Liver (tissue), 9 donors: ENCODE measurements around the gene KDM6A. TPM values are rescaled to one million over a fixed set of nuclear protein-coding genes. Genes with fewer than 3 reads are reported as not detected.

ENCODE experiments used
- DNase-seq: peaks from one replicate; pipeline ENCODE4 v3.0.0-alpha.2; 2017; ENCODE audit warnings: low spot score
- H3K27ac ChIP-seq, 2 donors: one replicate each; pipeline ENCODE4 v1.7.0; 2013; ENCODE audit warnings: inconsistent platforms in 2 of 2, low read length in 2 of 2, control low read depth in 1 of 2, low read depth in 1 of 2, mild to moderate bottlenecking in 1 of 2
- H3K27me3 ChIP-seq, 4 donors: one replicate each; pipeline versions ENCODE4 v1.6.1 to v1.7.0; 2013; ENCODE audit warnings: low read length in 3 of 4, inconsistent platforms in 1 of 4, mild to moderate bottlenecking in 1 of 4, moderate library complexity in 1 of 4; ENCODE audit not compliant: control insufficient read depth in 4 of 4, insufficient read depth in 4 of 4
- H3K36me3 ChIP-seq, 4 donors: one replicate each; pipeline versions ENCODE4 v1.6.1 to v1.7.0; 2013; ENCODE audit warnings: low read length in 3 of 4, mild to moderate bottlenecking in 3 of 4, low read depth in 1 of 4, moderate library complexity in 1 of 4; ENCODE audit not compliant: control insufficient read depth in 4 of 4, insufficient read depth in 3 of 4
- H3K4me1 ChIP-seq, 4 donors: one replicate each; pipeline versions ENCODE4 v1.6.1 to v1.7.0; 2013; ENCODE audit warnings: low read length in 3 of 4, mild to moderate bottlenecking in 3 of 4, moderate library complexity in 1 of 4; ENCODE audit not compliant: control insufficient read depth in 4 of 4, insufficient read depth in 4 of 4
- H3K4me3 ChIP-seq, 3 donors: one replicate each; pipeline versions ENCODE4 v1.6.1 to v1.7.0; 2013; ENCODE audit warnings: low read length in 3 of 3, control low read depth in 1 of 3, low read depth in 1 of 3, mild to moderate bottlenecking in 1 of 3
- H3K9ac ChIP-seq, 2 donors: one replicate each; pipeline ENCODE4 v1.7.0; 2013; ENCODE audit warnings: low read length in 2 of 2, mild to moderate bottlenecking in 2 of 2, moderate library complexity in 2 of 2, control low read depth in 1 of 2, low read depth in 1 of 2
- H3K9me3 ChIP-seq, 4 donors: one replicate each; pipeline versions ENCODE4 v1.6.1 to v1.7.0; 2013; ENCODE audit warnings: low read length in 3 of 4; ENCODE audit not compliant: control insufficient read depth in 4 of 4
- EGR1 ChIP-seq, 2 donors: IDR thresholded peaks; 2 replicates each; pipeline ENCODE4 v1.6.1; 2016 to 2018; ENCODE audit warnings: antibody characterized with exemption in 2 of 2, low read depth in 2 of 2
- FOXA1 ChIP-seq: IDR thresholded peaks from 2 replicates; pipeline ENCODE4 v1.6.1; 2016; ENCODE audit warnings: antibody characterized with exemption
- FOXA2 ChIP-seq: IDR thresholded peaks from 2 replicates; pipeline ENCODE4 v1.6.1; 2016; ENCODE audit warnings: antibody characterized with exemption
- GABPA ChIP-seq, 2 donors: IDR thresholded peaks in 1 of 2; conservative IDR thresholded peaks in 1 of 2; 2 replicates each; pipeline ENCODE4 v1.6.1; 2016; ENCODE audit warnings: antibody characterized with exemption in 2 of 2, mild to moderate bottlenecking in 1 of 2, moderate library complexity in 1 of 2
- HNF4G ChIP-seq: IDR thresholded peaks from 2 replicates; pipeline ENCODE4 v1.6.1; 2016; ENCODE audit warnings: antibody characterized with exemption
- JUND ChIP-seq, 2 donors: IDR thresholded peaks; 2 replicates each; pipeline ENCODE4 v1.6.1; 2016; ENCODE audit warnings: antibody characterized with exemption in 2 of 2
- MAX ChIP-seq: IDR thresholded peaks from 2 replicates; pipeline ENCODE4 v1.6.1; 2016; ENCODE audit warnings: antibody characterized with exemption
- NR2F2 ChIP-seq: IDR thresholded peaks from 2 replicates; pipeline ENCODE4 v1.6.1; 2016; ENCODE audit warnings: antibody characterized with exemption
- RAD21 ChIP-seq, 2 donors: IDR thresholded peaks; 2 replicates each; pipeline ENCODE4 v1.6.1; 2016; ENCODE audit warnings: antibody characterized with exemption in 2 of 2, mild to moderate bottlenecking in 2 of 2
- RXRA ChIP-seq, 2 donors: IDR thresholded peaks; 2 replicates each; pipeline ENCODE4 v1.6.1; 2017 to 2018; ENCODE audit warnings: antibody characterized with exemption in 2 of 2, mild to moderate bottlenecking in 1 of 2
- SP1 ChIP-seq: IDR thresholded peaks from 2 replicates; pipeline ENCODE4 v1.6.1; 2018; ENCODE audit warnings: antibody characterized with exemption, mild to moderate bottlenecking
- TAF1 ChIP-seq: conservative IDR thresholded peaks from 2 replicates; pipeline ENCODE4 v1.6.1; 2016; ENCODE audit warnings: antibody characterized with exemption, mild to moderate bottlenecking
- YY1 ChIP-seq: IDR thresholded peaks from 2 replicates; pipeline ENCODE4 v1.6.1; 2016; ENCODE audit warnings: antibody characterized with exemption, mild to moderate bottlenecking
- whole genome bisulfite sequencing: extraction: QIAGEN DNeasy Blood & Tissue Kit; methylation state at CpG from one replicate; pipeline ENCODE4 v1.1.7; 2013; 5-methylcytosine and 5-hydroxymethylcytosine counted together
- polyA plus RNA-seq, 2 donors: library from polyadenylated mRNA; stranded (reverse) in 1 of 2; unstranded in 1 of 2; fragments of 200-250 nt in 1 of 2; fragments of >200 nt in 1 of 2; fragmentation: Nextera tagmentation in 1 of 2; extraction: Ambion mirVana in 1 of 2; gene quantifications; one replicate each; pipeline versions ENCODE4 v1.2.1 to v1.2.3, GENCODE V29; 2013 to 2015
- total RNA-seq, 2 donors: library from RNA; depleted of rRNA; stranded (reverse); fragments of >200 nt; gene quantifications; one replicate each; pipeline ENCODE4 v1.2.3, GENCODE V29; 2014
- TF ChIP-seq, protein P1 (sequence below): IDR thresholded peaks from 2 replicates; pipeline ENCODE4 v1.6.1; 2016; ENCODE audit warnings: antibody characterized with exemption, mild to moderate bottlenecking
- TF ChIP-seq, protein P2 (sequence below): IDR thresholded peaks from 2 replicates; pipeline ENCODE4 v1.6.1; 2016; ENCODE audit warnings: antibody characterized with exemption
- TF ChIP-seq, protein P3 (sequence below): IDR thresholded peaks from 2 replicates; pipeline ENCODE4 v1.6.1; 2016; ENCODE audit warnings: antibody characterized with exemption
- TF ChIP-seq, protein P4 (sequence below): fragments of 150-350 bp; IDR thresholded peaks from 2 replicates; pipeline ENCODE4 v1.5.1; 2017; ENCODE audit warnings: improper control_type of control experiment, low read depth, low read length; ENCODE audit not compliant: missing input control
- donor health status: healthy.
- donor health status: healthy.
- donor health status: healthy.
- donor health status: healthy.
- donor health status: healthy.

The KDM6A gene
- total and polyA plus RNA-seq, 4 donors, result 5.3 to 30.2 (median 18.2) TPM

GRCh38 chrX:44903107-44903506 lies 30.1 kb downstream of the KDM6A start:
- no peaks in the 10 kb centered on the region for H3K27me3 ChIP-seq
- WGBS, result 82% methylated on average over 4 of the region's 4 CpGs
- H3K4me1 ChIP-seq, result peaks cover 5 to 39% (median 31%) of the 10 kb centered on the region in 4 donors
- H3K36me3 ChIP-seq, result no peaks in the 10 kb centered on the region
- H3K27ac ChIP-seq, result no peak overlapping the region
- TF ChIP-seq GABPA (IDR thresholded peaks at IDR 0.05 in 1 of 2, conservative IDR thresholded peaks at IDR 0.05 in 1 of 2) (no peak), FOXA1 (no peak), EGR1 (IDR thresholded peaks at IDR 0.05; ENCODE audit: low read depth in 2 of 2) (no peak), FOXA2 (no peak), TAF1 (no peak), SP1 (no peak), RAD21 (IDR thresholded peaks at IDR 0.05) (no peak), YY1 (no peak), JUND (IDR thresholded peaks at IDR 0.05) (no peak), HNF4G (no peak), NR2F2 (no peak), RXRA (IDR thresholded peaks at IDR 0.05) (no peak), MAX (no peak)
- TF ChIP-seq, protein P1, sequence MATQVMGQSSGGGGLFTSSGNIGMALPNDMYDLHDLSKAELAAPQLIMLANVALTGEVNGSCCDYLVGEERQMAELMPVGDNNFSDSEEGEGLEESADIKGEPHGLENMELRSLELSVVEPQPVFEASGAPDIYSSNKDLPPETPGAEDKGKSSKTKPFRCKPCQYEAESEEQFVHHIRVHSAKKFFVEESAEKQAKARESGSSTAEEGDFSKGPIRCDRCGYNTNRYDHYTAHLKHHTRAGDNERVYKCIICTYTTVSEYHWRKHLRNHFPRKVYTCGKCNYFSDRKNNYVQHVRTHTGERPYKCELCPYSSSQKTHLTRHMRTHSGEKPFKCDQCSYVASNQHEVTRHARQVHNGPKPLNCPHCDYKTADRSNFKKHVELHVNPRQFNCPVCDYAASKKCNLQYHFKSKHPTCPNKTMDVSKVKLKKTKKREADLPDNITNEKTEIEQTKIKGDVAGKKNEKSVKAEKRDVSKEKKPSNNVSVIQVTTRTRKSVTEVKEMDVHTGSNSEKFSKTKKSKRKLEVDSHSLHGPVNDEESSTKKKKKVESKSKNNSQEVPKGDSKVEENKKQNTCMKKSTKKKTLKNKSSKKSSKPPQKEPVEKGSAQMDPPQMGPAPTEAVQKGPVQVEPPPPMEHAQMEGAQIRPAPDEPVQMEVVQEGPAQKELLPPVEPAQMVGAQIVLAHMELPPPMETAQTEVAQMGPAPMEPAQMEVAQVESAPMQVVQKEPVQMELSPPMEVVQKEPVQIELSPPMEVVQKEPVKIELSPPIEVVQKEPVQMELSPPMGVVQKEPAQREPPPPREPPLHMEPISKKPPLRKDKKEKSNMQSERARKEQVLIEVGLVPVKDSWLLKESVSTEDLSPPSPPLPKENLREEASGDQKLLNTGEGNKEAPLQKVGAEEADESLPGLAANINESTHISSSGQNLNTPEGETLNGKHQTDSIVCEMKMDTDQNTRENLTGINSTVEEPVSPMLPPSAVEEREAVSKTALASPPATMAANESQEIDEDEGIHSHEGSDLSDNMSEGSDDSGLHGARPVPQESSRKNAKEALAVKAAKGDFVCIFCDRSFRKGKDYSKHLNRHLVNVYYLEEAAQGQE, result no peak
- TF ChIP-seq, protein P2, sequence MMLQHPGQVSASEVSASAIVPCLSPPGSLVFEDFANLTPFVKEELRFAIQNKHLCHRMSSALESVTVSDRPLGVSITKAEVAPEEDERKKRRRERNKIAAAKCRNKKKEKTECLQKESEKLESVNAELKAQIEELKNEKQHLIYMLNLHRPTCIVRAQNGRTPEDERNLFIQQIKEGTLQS, result no peak
- TF ChIP-seq, protein P3, sequence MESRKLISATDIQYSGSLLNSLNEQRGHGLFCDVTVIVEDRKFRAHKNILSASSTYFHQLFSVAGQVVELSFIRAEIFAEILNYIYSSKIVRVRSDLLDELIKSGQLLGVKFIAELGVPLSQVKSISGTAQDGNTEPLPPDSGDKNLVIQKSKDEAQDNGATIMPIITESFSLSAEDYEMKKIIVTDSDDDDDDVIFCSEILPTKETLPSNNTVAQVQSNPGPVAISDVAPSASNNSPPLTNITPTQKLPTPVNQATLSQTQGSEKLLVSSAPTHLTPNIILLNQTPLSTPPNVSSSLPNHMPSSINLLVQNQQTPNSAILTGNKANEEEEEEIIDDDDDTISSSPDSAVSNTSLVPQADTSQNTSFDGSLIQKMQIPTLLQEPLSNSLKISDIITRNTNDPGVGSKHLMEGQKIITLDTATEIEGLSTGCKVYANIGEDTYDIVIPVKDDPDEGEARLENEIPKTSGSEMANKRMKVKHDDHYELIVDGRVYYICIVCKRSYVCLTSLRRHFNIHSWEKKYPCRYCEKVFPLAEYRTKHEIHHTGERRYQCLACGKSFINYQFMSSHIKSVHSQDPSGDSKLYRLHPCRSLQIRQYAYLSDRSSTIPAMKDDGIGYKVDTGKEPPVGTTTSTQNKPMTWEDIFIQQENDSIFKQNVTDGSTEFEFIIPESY, result no peak
- TF ChIP-seq, protein P4, sequence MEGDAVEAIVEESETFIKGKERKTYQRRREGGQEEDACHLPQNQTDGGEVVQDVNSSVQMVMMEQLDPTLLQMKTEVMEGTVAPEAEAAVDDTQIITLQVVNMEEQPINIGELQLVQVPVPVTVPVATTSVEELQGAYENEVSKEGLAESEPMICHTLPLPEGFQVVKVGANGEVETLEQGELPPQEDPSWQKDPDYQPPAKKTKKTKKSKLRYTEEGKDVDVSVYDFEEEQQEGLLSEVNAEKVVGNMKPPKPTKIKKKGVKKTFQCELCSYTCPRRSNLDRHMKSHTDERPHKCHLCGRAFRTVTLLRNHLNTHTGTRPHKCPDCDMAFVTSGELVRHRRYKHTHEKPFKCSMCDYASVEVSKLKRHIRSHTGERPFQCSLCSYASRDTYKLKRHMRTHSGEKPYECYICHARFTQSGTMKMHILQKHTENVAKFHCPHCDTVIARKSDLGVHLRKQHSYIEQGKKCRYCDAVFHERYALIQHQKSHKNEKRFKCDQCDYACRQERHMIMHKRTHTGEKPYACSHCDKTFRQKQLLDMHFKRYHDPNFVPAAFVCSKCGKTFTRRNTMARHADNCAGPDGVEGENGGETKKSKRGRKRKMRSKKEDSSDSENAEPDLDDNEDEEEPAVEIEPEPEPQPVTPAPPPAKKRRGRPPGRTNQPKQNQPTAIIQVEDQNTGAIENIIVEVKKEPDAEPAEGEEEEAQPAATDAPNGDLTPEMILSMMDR, result no peak
- H3K9me3 ChIP-seq, result peaks cover 0 to 3% (median 0%) of the 10 kb centered on the region in 4 donors
- no peak overlapping the region for H3K9ac ChIP-seq
- DNase-seq, result no peak
- no peak overlapping the region for H3K4me3 ChIP-seq
